Endothelial cell of umbilical vein (primary cell): ENCODE results near the gene ZNF544. TPM values are rescaled to one million over a fixed set of nuclear protein-coding genes. Genes with fewer than 3 reads are reported as not detected.

Experiments used
- BruUV-seq: library from RNA; stranded (reverse); fragments of 400-500 nt; replicated peaks from 2 replicates; lab custom pipeline; 2021; lab: Mats Ljungman, UMichigan
- CTCF ChIA-PET: fragments of 300-600, 350-600 bp; sonication (Branson Sonifier 250); formaldehyde crosslinking; loops from one replicate; lab custom pipeline; 2021; ENCODE audit warnings: antibody characterized with exemption, inconsistent platforms; lab: Charles Lee
- POLR2A ChIA-PET: fragments of 300-600, 350-600 bp; sonication (Branson Sonifier 250); formaldehyde crosslinking; loops from one replicate; lab custom pipeline; 2021; ENCODE audit warnings: antibody characterized with exemption, inconsistent platforms; lab: Charles Lee
- DNase-seq: peaks from one replicate; pipeline ENCODE4 v3.0.0-alpha.2; 2011; ENCODE audit warnings: low read depth, low spot score
- FAIRE-seq: peaks from 2 replicates; lab custom pipeline; 2011; peaks lifted over from hg19 to GRCh38; lab: Jason Lieb, UNC
- H2AFZ ChIP-seq: 2 replicates; pipeline ENCODE4 v1.6.0; 2012; ENCODE audit warnings: low read depth, low read length, control low read depth, inconsistent platforms
- H3K27ac ChIP-seq: 2 replicates; pipeline ENCODE4 v1.5.1; 2011; ENCODE audit warnings: low read depth, mild to moderate bottlenecking, control low read depth, low read length, moderate library complexity; ENCODE audit not compliant: insufficient read depth
- H3K27me3 ChIP-seq, 2 experiments: 2 replicates each; pipeline versions ENCODE4 v1.6.0 to v1.6.1; 2011; ENCODE audit warnings: low read length in 2 of 2, mixed read lengths in 1 of 2; ENCODE audit not compliant: control insufficient read depth in 2 of 2, insufficient read depth in 2 of 2
- H3K36me3 ChIP-seq, 2 experiments: 2 replicates in 1 of 2; 3 replicates in 1 of 2; pipeline ENCODE4 v1.5.1; 2011; ENCODE audit warnings: low read length in 2 of 2, mild to moderate bottlenecking in 1 of 2, moderate library complexity in 1 of 2; ENCODE audit not compliant: control insufficient read depth in 2 of 2, insufficient read depth in 2 of 2; ENCODE audit errors: extremely low read depth in 1 of 2
- H3K4me1 ChIP-seq: 3 replicates; pipeline ENCODE4 v1.5.1; 2011; ENCODE audit warnings: mild to moderate bottlenecking, low read length; ENCODE audit not compliant: control insufficient read depth, insufficient read depth; ENCODE audit errors: extremely low read depth
- H3K4me2 ChIP-seq: 2 replicates; pipeline ENCODE4 v1.6.1; 2011; ENCODE audit warnings: low read length, control low read depth, mixed read lengths; ENCODE audit not compliant: insufficient read depth
- H3K4me3 ChIP-seq, 3 experiments: fragments of 200-600 bp in 1 of 3; sonication (generic), shearing (Covaris generic) in 1 of 3; replicated peaks in 1 of 3; 2 replicates each; pipeline ENCODE4 v1.5.1; 2011 to 2016; ENCODE audit warnings: control low read depth in 3 of 3, low read length in 3 of 3, mild to moderate bottlenecking in 2 of 3, inconsistent platforms in 1 of 3, low read depth in 1 of 3, moderate library complexity in 1 of 3; ENCODE audit not compliant: insufficient read depth in 1 of 3
- H3K79me2 ChIP-seq: 2 replicates; pipeline ENCODE4 v1.6.0; 2012; ENCODE audit warnings: low read length, inconsistent platforms; ENCODE audit not compliant: control insufficient read depth, insufficient read depth
- H3K9ac ChIP-seq: replicated peaks from 2 replicates; pipeline ENCODE3; 2011; ENCODE audit warnings: low read length, control low read depth; ENCODE audit not compliant: insufficient read depth; ENCODE audit errors: extremely low read depth
- H3K9me1 ChIP-seq: replicated peaks from 3 replicates; pipeline ENCODE4 v1.6.0; 2011; ENCODE audit warnings: mild to moderate bottlenecking, low read length; ENCODE audit not compliant: control insufficient read depth, insufficient read depth; ENCODE audit errors: extremely low read depth
- H3K9me3 ChIP-seq: replicated peaks from 2 replicates; pipeline ENCODE4 v1.5.1; 2012; ENCODE audit warnings: low read length, inconsistent platforms; ENCODE audit not compliant: control insufficient read depth, insufficient read depth
- H4K20me1 ChIP-seq: replicated peaks from 2 replicates; pipeline ENCODE3; 2011; ENCODE audit warnings: mild to moderate bottlenecking, low read length; ENCODE audit not compliant: control insufficient read depth, insufficient read depth; ENCODE audit errors: extremely low read depth
- EZH2 ChIP-seq: IDR thresholded peaks from 2 replicates; pipeline ENCODE4 v1.6.1; 2012; ENCODE audit warnings: borderline replicate concordance, low read depth, mild to moderate bottlenecking, moderate library complexity, low read length, inconsistent platforms; ENCODE audit not compliant: severe bottlenecking
- FOS ChIP-seq: IDR thresholded peaks from 2 replicates; pipeline ENCODE4 v1.6.1; 2011; ENCODE audit warnings: mild to moderate bottlenecking, low read length, moderate library complexity, borderline replicate concordance; ENCODE audit not compliant: insufficient read depth
- GATA2 ChIP-seq: IDR thresholded peaks from 2 replicates; pipeline ENCODE4 v1.7.0; 2011; ENCODE audit warnings: low read depth, mild to moderate bottlenecking, moderate library complexity, mixed read lengths, low read length; ENCODE audit not compliant: insufficient read length, insufficient read depth
- JUN ChIP-seq: IDR thresholded peaks from 2 replicates; pipeline ENCODE4 v1.6.1; 2011; ENCODE audit warnings: borderline replicate concordance, low read depth; ENCODE audit not compliant: insufficient read length, insufficient read depth
- MYC ChIP-seq: IDR thresholded peaks from one replicate; pipeline ENCODE4 v1.6.1; 2011; ENCODE audit warnings: mild to moderate bottlenecking, low read depth, low read length
- POLR2A ChIP-seq: IDR thresholded peaks from 2 replicates; pipeline ENCODE4 v1.6.1; 2012; ENCODE audit warnings: low read depth, mild to moderate bottlenecking, control low read depth, low read length
- dilution Hi-C: fragments of 300-500 bp; cut with MboI; formaldehyde crosslinking; loops from one replicate; pipeline ENCODE4 v1.15.0; 2019; ENCODE audit warnings: low sequenced_read_pairs; ENCODE audit not compliant: extremely low pct_ligation_motif_present
- intact Hi-C: fragments of 100-400 bp; cut with micrococcal nuclease; formaldehyde crosslinking; loops from one replicate; pipeline ENCODE4 v1.10.0; 2022
- polyA plus RNA-seq, 4 experiments: library from polyadenylated mRNA; depleted of rRNA in 3 of 4; stranded (reverse) in 3 of 4; unstranded in 1 of 4; fragments of >200 nt; gene quantifications; 2 replicates each; pipeline versions ENCODE4 v1.2.1 to v1.2.3, GENCODE V29; 2011 to 2012; ENCODE audit warnings: missing spikeins in 1 of 4
- total RNA-seq: library from RNA; stranded (reverse); gene quantifications from 2 replicates; pipeline ENCODE4 v1.2.3, GENCODE V29; 2021
- TF ChIP-seq, protein P1 (sequence below): IDR thresholded peaks from 2 replicates; pipeline ENCODE4 v1.6.1; 2011; ENCODE audit not compliant: insufficient read depth, insufficient read length
- TF ChIP-seq, protein P2 (sequence below), 2 donors: IDR thresholded peaks; 1 replicate in 1 of 2; 2 replicates in 1 of 2; pipeline ENCODE4 v1.5.1; 2011; ENCODE audit warnings: low read length in 2 of 2, mild to moderate bottlenecking in 2 of 2, moderate library complexity in 2 of 2, control low read depth in 1 of 2, inconsistent platforms in 1 of 2, low read depth in 1 of 2; ENCODE audit not compliant: insufficient read depth in 1 of 2; ENCODE audit errors: extremely low read depth in 1 of 2

Gene ZNF544
- total and polyA plus RNA-seq, 2 donors (not counting 3 experiments of a cell fraction or from before 2014, with no cell fraction given), result 33.4 to 45.4 TPM

DNA sequence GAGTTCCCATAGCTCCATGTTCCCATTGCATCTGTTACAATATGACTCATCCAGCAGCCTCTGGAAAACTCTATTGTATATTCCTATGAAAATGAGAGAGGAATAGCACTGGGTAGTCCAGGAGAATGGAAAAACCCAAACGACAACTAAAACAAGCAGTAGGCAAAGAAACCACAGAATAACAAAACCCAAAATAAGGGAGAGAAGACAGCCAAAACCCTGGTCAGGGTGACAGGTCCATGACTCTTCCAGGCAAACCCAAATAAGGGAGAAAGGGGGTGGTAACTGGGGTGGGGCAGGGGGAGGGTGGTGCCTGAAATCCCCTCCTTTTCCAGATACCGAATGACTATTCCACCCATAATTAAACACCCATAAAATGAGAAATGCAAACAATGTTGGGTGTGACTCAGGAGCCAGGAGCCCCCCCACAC is 46.1 kb downstream of the ZNF544 start:
- peaks cover 2% of the 10 kb centered on the region for H3K9me3 ChIP-seq
- H3K27me3 ChIP-seq, result no peaks in the 10 kb centered on the region
- peaks cover 6% of the 10 kb centered on the region for H3K79me2 ChIP-seq
- no TSS peak for BruUV-seq
- no peak overlapping the region for H3K9ac ChIP-seq
- no peaks in the 10 kb centered on the region for H3K36me3 ChIP-seq
- H3K9me1 ChIP-seq, result no peaks in the 10 kb centered on the region
- H3K4me3 ChIP-seq, result no peak overlapping the region
- DNase-seq, result peak; percentile 25
- no peak overlapping the region for H3K4me2 ChIP-seq
- no peak overlapping the region for H3K27ac ChIP-seq
- dilution Hi-C loops (no loop called here), intact Hi-C loops (no loop called here)
- no peak for FAIRE-seq
- ChIA-PET POLR2A (interaction anchor here (0.5 kb wide), 1 partner anchor 116 kb away, joined by 3 read pairs; no protein-coding TSS in a partner anchor), CTCF (no interaction called here)
- TF ChIP-seq FOS, result peak; percentile 25
- TF ChIP-seq POLR2A, result no peak
- peak; percentile 8 for TF ChIP-seq JUN
- H4K20me1 ChIP-seq, result no peaks in the 10 kb centered on the region
- peaks cover 7% of the 10 kb centered on the region for H3K4me1 ChIP-seq
- no peak overlapping the region for H2AFZ ChIP-seq

DNA sequence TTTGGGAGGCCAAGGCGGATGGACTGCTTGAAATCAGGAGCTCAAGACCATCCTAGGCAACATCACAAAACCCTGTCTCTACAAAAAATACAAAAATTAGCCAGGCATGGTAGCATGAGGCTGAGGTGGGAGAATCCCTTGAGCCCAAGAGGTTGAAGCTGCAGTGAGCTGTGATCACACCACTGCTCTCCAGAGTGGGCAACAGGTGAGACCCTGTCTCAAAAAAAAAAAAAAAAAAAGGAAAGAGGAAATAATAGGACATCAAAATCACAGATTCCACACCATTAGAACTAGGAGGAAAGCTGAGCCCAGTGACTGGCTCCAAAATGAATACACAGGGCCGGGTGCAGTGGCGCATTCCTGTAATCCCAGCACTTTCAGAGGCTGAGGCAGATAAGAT is 46.9 kb downstream of the ZNF544 start:
- intact Hi-C loops, result no loop called here

More for the DNA sequence above, 46.9 kb downstream of the ZNF544 start:
- Histone ChIP-seq H3K9me3 (peaks cover 2% of the 10 kb centered on the region), H3K4me2 (no peak overlapping the region), H3K79me2 (peaks cover 14% of the 10 kb centered on the region), H4K20me1 (no peaks in the 10 kb centered on the region), H3K27ac (no peak overlapping the region), H3K9ac (no peak overlapping the region), H2AFZ (no peak overlapping the region), H3K9me1 (no peaks in the 10 kb centered on the region), H3K36me3 (no peaks in the 10 kb centered on the region), H3K4me3 (no peak overlapping the region), H3K4me1 (peaks cover 8% of the 10 kb centered on the region), H3K27me3 (no peaks in the 10 kb centered on the region)
- TF ChIP-seq FOS (no peak), GATA2 (no peak), POLR2A (no peak), MYC (no peak), EZH2 (no peak)
- TF ChIP-seq, protein P1, sequence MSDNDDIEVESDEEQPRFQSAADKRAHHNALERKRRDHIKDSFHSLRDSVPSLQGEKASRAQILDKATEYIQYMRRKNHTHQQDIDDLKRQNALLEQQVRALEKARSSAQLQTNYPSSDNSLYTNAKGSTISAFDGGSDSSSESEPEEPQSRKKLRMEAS, result no peak
- TF ChIP-seq, protein P2, sequence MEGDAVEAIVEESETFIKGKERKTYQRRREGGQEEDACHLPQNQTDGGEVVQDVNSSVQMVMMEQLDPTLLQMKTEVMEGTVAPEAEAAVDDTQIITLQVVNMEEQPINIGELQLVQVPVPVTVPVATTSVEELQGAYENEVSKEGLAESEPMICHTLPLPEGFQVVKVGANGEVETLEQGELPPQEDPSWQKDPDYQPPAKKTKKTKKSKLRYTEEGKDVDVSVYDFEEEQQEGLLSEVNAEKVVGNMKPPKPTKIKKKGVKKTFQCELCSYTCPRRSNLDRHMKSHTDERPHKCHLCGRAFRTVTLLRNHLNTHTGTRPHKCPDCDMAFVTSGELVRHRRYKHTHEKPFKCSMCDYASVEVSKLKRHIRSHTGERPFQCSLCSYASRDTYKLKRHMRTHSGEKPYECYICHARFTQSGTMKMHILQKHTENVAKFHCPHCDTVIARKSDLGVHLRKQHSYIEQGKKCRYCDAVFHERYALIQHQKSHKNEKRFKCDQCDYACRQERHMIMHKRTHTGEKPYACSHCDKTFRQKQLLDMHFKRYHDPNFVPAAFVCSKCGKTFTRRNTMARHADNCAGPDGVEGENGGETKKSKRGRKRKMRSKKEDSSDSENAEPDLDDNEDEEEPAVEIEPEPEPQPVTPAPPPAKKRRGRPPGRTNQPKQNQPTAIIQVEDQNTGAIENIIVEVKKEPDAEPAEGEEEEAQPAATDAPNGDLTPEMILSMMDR (IDR thresholded peaks at IDR 0.05; ENCODE audit: extremely low read depth in 1 of 2, insufficient read depth in 1 of 2, low read depth in 1 of 2, low read length in 2 of 2), result no peak
- FAIRE-seq (no peak), DNase-seq (no peak)
- BruUV-seq, result no TSS peak
- POLR2A ChIA-PET, result interaction anchor here (0.6 kb wide), 1 partner anchor 300 kb away, joined by 6 read pairs; no protein-coding TSS in a partner anchor
- dilution Hi-C loops, result no loop called here
- CTCF ChIA-PET, result no interaction called here
